SU-DHL-6 (cell line): Measurements from ENCODE around the gene LCP2.

Experiments used
- CTCF ChIP-seq: fragments of 200-600 bp; sonication (generic); IDR thresholded peaks from one replicate; pipeline ENCODE4 v1.5.1; 2017; ENCODE audit warnings: antibody characterized with exemption, mild to moderate bottlenecking, low read length, moderate library complexity; ENCODE audit not compliant: insufficient read depth, poor library complexity, severe bottlenecking
- EZH2phosphoT487 ChIP-seq: fragments of 200-600 bp; sonication (generic), shearing (Covaris generic); conservative IDR thresholded peaks from 2 replicates; pipeline ENCODE4 v1.6.1; 2018; ENCODE audit warnings: mild to moderate bottlenecking, antibody characterized with exemption, low read length, moderate library complexity, mixed read lengths

DNA sequence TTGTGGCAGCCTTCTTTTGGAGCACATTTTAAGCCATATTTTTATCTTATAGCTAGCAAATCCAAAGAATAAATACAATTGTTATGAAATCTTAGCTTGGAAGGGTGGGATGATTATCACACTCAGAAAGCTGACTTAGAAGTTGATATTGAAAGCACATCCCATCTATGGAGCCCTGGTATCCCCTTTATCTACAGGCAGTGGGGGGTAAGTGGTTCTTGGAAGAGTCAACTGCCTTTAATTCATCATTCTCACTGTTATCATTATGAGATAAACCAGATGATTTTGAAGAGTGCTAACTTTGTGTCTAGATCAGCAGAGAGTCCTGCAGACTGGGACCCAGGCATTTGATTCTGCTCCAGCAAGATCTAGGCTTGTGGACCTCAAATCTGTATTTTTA, 3.0 kb downstream of the LCP2 start:
- TF ChIP-seq CTCF (no peak), EZH2phosphoT487 (no peak)
